Renal cortex interstitium (tissue), 15 donors: ENCODE measurements around the gene TMEM117. TPM values are rescaled to one million over a fixed set of nuclear protein-coding genes. Genes with fewer than 3 reads are reported as not detected.
A peak's percentile ranks its signal among the peaks of the same experiment; 100 is the strongest.

Experiments
- DNase-seq, 11 donors: peaks; one replicate each; pipeline ENCODE4 v3.0.0-alpha.2; 2013; ENCODE audit warnings: low read depth in 9 of 11, low spot score in 4 of 11; ENCODE audit errors: extremely low read depth in 1 of 11
- long read RNA-seq, 16 experiments: transcript quantifications; one replicate each; lab custom pipeline, GENCODE V29; 2026
- polyA plus RNA-seq, 3 donors: library from polyadenylated mRNA; unstranded; fragments of 120-200 nt; gene quantifications; one replicate each; pipeline ENCODE4 v1.2.1, GENCODE V29; 2013; ENCODE audit not compliant: insufficient read length in 3 of 3

Gene TMEM117
- 10 to 100 TPM; 11.5 to 12.4 (median 12.3) TPM for polyA plus RNA-seq
- long read RNA-seq, donor 1, partial matches to known transcripts, result 0 of 4 reads
- long read RNA-seq, donor 1, other reads (novel, unspliced or antisense), result 0 of 4 reads
- long read RNA-seq, donor 2, result 0 reads
- long read RNA-seq, donor 3, transcript TMEM117-201 (8 exons, 2,758 nt), result major isoform, 7 of 8 reads
- long read RNA-seq, donor 3, partial matches to known transcripts, result 0 of 8 reads
- long read RNA-seq, donor 3, other reads (novel, unspliced or antisense), result 0 of 8 reads
- long read RNA-seq, donor 4, result 0 reads
- long read RNA-seq, donor 5, result 0 reads
- long read RNA-seq, donor 6, partial matches to known transcripts, result 0 of 1 reads
- long read RNA-seq, donor 6, other reads (novel, unspliced or antisense), result 0 of 1 reads
- long read RNA-seq, donor 7, partial matches to known transcripts, result 0 of 3 reads
- long read RNA-seq, donor 7, other reads (novel, unspliced or antisense), result 0 of 3 reads
- long read RNA-seq, donor 8, partial matches to known transcripts, result 0 of 4 reads
- long read RNA-seq, donor 8, other reads (novel, unspliced or antisense), result 0 of 4 reads
- long read RNA-seq, donor 9, partial matches to known transcripts, result 0 of 2 reads
- long read RNA-seq, donor 9, other reads (novel, unspliced or antisense), result 0 of 2 reads
- long read RNA-seq, donor 10, result 0 reads
- long read RNA-seq, donor 11, partial matches to known transcripts, result 0 of 4 reads
- long read RNA-seq, donor 11, other reads (novel, unspliced or antisense), result 0 of 4 reads
- long read RNA-seq, donor 12, result 0 reads
- long read RNA-seq, donor 13, result 0 reads
- long read RNA-seq, donor 14, partial matches to known transcripts, result 0 of 2 reads
- long read RNA-seq, donor 14, other reads (novel, unspliced or antisense), result 0 of 2 reads
- long read RNA-seq, donor 15, result 0 reads
- long read RNA-seq, donor 16, transcript TMEM117-201 (8 exons, 2,758 nt), result major isoform, 11 of 16 reads
- long read RNA-seq, donor 16, partial matches to known transcripts, result 5 of 16 reads
- long read RNA-seq, donor 16, other reads (novel, unspliced or antisense), result 0 of 16 reads

- DNase-seq, result peak in 9 of 11 donors; percentile 46 to 68 (median 54)
These were observed at the start of gene TMEM117 for GRCh38 chr12:43835656-43836474. TSS of gene TMEM117 (plus strand) at chr12:43836081.

- DNase-seq, result no peak
These were observed 48.8 kb upstream of the TMEM117 start for GRCh38 chr12:43786899-43787693.

GRCh38 chr12:43789941-43790340 is 45.9 kb upstream of the TMEM117 start:
- no peak for DNase-seq

- DNase-seq, result no peak
These were observed 40.1 kb upstream of the TMEM117 start for GRCh38 chr12:43795716-43796280.

DNA sequence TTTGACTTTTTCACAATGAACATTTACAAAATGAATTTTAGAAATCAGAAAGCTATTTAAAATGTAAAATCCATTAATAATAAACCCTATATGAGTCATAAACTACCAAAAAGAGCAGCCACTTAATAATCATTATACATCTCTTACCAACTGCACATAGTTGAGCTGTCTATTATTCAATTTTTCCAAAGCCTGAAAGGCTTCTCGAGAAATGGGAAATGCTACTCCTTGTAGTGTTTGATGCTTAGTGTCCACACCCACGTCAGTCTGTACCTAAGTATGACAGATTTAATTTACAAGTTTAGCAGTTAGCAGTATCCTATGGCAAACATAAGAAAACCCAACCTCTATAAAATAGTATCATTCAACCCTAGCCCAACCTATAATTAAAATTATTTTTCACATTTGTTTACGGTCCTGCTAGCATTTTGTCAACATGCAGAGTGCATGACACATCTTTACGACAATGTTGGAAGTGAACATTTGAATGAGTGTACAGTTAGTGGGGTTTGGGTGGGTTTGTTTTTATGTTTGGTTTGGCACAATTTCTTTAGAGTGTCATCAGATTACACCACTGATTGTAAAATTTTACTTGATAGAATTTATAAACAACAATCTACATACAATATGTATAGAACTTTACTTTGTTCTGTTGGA is 38.2 kb upstream of the TMEM117 start:
- no peak for DNase-seq

DNA sequence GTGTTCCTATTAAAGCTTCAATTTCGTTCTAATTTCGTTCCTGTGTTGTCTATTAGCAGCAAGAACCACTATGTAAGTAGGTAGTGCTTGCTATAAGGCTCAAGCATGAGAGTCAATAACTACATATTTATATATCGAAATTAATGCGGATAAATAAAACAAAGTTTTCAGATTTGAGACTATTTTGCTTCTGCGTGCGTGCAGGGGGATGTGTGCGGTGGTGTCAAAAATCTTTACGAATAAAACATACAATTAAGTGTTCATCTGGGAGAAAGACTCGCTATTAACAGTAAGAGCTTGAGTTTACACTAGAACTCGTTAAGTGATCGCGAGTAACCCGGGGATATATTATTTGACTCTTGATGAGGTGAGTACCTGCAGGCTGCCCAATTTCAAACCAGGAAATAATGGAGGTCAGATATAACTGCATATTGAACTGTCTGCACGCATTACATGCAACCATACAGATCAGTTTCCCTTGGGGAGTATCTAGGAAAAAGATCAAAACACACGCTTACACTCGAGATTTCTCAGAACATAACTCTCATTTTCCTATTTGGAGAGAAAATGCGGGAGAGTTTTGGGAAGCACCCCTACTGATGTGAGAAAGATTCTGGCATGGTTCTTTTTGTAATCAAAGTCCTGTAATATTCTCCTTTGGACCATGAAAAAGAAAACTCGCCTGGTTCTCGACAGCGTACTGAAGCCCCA is 30.6 kb upstream of the TMEM117 start:
- peak in 4 of 11 donors; percentile 12 to 35 (median 20) for DNase-seq

GRCh38 chr12:43805860-43806736 is 29.8 kb upstream of the TMEM117 start, which contains the start of gene TWF1:
TSS of gene TWF1 (minus strand) at chr12:43806317. CDS start at chr12:43806245, 72 bp downstream.
- peak; percentile 53 to 87 (median 80) for DNase-seq

- no peak for DNase-seq
These were observed 29.2 kb upstream of the TMEM117 start for GRCh38 chr12:43806737-43807072.

- DNase-seq, result no peak
These were observed 28.5 kb upstream of the TMEM117 start for GRCh38 chr12:43807386-43807785.

GRCh38 chr12:43812057-43812456 is 23.8 kb upstream of the TMEM117 start:
- DNase-seq, result no peak

DNA sequence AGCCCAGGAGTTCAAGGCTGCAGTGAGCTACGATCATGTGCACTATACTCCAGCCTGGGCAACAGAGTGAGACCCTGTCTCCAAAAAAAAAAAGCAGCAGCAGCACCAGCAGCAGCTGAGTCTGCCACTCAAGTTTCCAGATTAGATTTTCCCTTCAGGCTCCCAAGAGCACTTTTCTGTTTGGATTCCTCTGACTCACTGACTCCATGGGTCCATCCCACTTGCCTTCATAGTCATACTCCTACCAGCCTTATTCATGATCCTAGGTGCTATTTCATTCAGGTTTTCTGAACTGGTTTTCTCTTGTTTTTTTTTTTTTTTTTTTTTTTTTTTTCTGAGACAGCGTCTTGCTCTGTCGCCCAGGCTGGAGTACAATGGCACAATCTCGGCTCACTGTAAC is 23.0 kb upstream of the TMEM117 start:
- DNase-seq, result no peak

DNA sequence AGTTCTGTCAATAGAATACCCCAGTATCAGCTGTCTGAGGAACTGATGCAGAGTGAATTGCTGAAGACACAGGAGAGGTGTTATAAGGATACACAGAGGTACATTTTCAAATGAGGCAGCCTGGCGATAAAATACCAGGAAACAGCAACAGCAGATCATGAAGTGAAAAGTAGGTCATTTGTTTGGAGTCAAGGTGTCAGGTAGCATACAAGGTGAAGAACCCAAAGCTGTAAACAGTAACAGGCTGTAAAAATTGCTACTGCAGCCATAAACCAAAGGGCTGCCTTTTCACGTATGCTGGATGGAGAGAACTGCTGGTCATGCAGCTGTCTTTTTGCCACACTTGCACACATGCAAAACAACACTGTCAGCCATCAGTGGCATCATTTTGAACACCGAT is 20.5 kb upstream of the TMEM117 start:
- DNase-seq, result no peak

DNA sequence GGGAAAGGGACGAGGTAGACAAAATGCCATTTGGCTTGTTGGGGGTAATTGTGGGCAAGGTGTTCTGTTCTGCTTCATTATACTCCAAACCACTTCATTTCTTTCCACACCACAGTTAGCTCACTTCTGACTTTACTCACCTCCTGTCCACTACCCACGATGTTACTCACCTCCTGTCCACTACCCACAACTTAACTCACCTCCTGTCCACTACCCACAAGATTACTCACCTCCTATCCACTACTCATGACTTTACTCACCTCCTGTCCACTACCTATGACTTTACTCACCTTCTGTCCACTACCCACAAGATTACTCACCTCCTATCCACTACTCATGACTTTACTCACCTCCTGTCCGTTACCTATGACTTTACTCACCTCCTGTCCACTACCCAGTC is 19.7 kb upstream of the TMEM117 start:
- DNase-seq, result no peak

GRCh38 chr12:43824207-43824775 is 11.6 kb upstream of the TMEM117 start:
- DNase-seq, result no peak

- no peak for DNase-seq
These were observed 9.2 kb upstream of the TMEM117 start for GRCh38 chr12:43826681-43827080.
